HG02678 (cell line): Measurements from ENCODE around the gene DCP1B.
"Not testable (repeated sequence)": the region's sequence is repeated elsewhere in the genome, so short reads cannot be mapped to it uniquely, and the experiment has no call there.

Experiments used
- ATAC-seq: cut with Tn5 transposase; IDR thresholded peaks from one replicate; pipeline ENCODE4 v1.9.1; 2021; ENCODE audit warnings: mild to moderate bottlenecking, moderate library complexity; ENCODE audit not compliant: unreplicated experiment

The DCP1B gene

GRCh38 chr12:1978078-1978862 lies 26.0 kb downstream of the DCP1B start:
- ATAC-seq, result no peak

DNA sequence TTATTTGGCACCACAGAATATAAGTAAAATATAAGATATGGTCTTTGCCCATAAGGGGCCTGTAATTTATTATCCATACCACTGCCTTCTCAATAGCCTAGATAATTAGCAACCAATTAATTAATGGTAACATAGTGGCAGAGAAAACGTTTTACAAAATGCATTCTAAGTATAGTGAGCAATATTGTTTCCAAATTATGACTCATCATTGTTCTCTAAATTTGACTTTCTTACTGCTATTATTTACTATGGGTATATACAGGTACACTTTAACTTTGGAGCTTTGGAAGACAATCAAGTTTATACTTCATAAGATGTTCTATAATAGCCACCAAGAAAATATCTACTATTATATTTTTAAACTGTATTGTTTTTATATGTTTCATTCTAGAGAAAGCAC lies 26.7 kb downstream of the DCP1B start:
- ATAC-seq, result no peak

DNA sequence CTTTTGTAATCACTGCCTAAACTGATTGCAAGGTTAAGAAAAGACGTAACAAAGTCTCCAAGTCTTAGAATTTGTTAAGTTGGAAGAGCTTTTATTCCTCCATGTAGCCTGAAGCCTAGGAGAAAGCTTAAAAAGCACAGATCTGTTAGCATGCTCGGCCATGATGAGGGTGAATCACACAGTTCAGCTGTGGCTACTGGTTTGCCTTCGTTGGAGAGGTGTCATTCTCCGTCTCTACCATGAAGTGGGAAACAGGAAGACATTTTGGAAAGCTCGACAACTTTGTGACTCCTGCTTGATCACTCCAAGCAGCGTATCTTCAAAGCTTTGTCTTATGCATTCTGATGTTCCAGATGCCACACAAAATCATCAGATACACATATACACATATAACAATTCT lies 27.1 kb downstream of the DCP1B start:
- no peak for ATAC-seq

DNA sequence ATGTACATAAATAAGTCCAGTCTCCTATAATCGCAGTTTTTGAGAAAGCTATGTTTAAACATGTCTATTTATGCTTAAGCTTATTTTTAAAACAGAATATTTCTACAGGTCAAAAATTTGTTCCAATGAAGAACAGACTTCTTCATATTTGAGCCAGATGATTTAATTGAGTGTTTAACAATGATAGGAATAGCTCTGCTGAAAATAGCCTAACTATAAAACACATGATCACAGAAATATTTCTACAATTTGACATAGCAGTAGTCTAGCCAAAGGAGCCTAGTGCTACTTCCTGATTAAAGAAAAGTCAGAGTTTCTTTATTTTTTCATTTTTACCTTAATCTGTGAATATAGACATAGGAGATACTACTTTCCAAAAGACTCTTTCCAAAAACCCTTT lies 29.4 kb downstream of the DCP1B start:
- no peak for ATAC-seq

DNA sequence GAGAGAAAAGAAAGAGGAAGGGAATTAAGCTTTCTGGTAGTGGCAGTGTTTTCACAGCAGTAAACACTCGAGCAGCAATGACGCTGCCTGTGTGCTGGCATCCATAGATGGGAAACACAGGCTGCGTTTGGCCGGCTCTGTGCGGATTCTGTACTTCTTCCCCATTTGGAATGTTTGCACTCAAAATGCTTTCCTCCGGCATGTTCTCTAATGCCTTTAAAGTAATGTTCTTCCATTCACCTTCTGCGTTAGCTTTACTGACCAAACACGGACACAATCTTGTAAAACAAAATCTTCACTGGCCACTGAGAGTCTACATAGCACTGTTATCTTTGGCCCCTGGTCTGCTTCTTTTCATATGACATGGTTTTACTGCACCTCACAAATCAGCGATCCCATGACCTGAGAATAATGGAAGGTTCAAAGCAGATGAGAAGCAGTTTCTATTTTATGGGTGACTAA lies 31.4 kb downstream of the DCP1B start:
- ATAC-seq, result no peak

DNA sequence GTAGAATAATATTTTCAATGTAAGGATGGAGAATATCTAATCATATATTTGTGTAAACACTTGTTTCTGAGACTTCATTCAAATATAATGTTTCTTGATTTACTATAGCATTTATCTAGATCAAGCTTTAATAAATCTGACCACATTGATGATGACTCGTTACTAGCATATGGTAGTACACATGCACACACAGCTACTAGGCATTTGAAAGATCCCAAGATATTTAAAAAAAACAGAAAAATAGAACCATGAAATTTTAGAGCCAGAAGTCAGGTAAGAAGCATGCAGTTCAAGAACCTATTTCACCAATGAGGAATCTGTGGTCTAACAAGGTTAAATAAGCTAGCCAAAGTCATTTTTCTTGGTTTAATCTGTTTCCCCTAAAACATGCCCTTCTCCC lies 32.0 kb downstream of the DCP1B start:
- ATAC-seq, result no peak

GRCh38 chr12:1970331-1970900 lies 33.8 kb downstream of the DCP1B start:
- ATAC-seq, result no peak

DNA sequence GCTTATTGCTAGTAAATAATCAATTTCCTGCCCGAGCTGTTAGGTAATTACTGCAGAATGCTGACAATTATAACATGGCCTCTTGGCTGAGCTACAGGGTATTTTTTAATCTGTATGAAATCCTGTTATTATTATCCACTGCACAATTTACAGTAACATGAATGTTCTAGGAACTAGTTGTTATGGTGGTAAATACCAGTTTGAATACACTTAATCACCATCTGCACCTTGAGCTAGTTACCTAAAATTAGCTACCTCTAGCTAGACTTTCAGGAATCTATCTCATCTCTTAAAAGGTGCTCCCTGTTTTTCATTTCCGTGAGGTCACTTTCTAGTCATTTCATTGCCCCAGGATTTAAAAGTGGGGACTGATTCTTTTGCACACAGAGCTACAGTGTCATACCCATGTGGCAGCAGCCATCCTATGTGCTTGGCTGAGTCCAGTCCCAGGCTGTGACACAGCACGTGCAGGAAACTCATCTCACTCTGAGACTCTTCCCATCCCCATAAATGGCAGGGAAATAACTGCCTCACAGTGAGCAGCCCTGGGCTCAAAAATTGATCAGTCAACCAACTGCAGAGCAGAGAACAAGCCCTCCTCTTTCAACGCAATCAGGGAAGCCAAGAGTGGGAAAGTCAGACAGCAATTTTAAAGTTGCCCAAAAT lies 37.6 kb downstream of the DCP1B start:
- no peak for ATAC-seq

DNA sequence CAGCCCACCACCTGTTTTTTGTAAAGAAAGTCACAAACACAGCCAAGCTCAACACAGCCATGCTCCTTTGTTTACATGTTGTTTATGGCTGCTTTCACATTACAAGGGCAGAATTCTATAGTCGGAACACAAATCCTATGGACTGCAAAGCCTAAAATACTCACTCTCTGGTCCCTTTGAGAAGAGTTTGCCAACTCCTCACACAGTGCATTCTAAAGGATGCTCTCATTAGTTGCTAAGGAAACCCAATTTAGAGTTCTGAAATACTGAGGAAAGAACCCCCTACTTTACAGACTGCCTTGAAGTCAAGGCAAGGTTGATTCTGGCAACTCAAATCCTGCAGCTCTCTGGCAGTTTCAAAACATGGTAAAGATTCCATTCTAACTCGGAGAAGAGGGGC lies 38.3 kb downstream of the DCP1B start:
- ATAC-seq, result no peak

- no peak for ATAC-seq
Measured at GRCh38 chr12:1962051-1963020, 41.9 kb downstream of the DCP1B start.

- ATAC-seq, result no peak
Measured at GRCh38 chr12:1956716-1957115, 47.5 kb downstream of the DCP1B start.

DNA sequence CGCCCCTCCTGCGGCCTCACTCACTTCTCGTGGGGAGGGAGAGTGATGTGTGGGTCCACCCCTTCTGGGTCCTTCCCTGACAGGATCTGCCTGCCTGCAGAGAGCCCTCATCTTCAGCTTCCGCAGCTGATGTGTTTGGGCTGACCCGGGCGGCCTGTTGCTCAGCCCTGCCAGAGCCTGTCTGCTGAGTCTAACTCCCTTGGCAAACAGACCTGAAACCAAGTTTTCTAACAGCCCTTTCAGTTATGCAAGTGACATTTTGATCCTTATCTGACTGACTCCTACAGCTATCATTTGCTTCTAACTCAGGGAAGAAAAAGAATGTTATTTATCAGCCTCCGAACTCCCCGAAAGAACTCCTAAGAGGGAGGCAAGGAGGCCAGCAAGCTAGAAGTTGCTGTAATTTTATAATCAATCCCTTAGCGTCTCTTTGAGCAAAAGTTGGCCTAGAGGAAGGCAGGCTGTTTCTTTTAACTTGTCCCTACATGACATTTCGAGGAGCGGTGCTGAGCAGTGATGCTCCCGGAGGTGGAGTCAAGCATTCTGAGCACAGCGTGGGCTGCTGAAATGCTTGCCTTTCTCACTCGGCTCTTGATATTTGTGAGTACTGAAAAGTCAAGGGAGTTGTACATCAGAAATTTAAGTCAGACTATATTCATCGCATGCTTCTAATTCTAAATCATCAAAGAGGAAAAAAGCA lies 54.3 kb downstream of the DCP1B start:
- ATAC-seq, result no peak

- ATAC-seq, result no peak
Measured at GRCh38 chr12:1948883-1949282, 55.4 kb downstream of the DCP1B start.

DNA sequence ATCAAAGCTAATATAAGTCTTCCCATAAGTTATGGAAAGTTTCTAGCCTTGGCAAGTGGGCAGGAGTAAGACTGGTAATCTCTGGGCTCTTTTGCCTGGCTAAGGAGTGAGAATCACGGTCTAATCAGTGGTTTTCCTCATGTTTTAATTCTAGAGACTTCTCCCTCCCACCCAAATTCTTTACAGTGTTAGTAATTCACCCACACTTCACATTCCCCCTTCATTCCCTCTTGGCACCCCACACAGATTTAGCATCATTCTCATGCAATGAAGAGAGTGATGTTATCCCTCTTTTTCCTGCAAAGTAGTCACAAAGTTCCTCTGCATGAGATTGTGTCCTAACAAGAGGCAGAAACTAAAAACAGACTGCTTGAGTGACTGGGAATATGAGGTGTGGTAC lies 57.2 kb downstream of the DCP1B start:
- no peak for ATAC-seq

GRCh38 chr12:1946296-1946695 lies 58.0 kb downstream of the DCP1B start:
- ATAC-seq, result no peak

DNA sequence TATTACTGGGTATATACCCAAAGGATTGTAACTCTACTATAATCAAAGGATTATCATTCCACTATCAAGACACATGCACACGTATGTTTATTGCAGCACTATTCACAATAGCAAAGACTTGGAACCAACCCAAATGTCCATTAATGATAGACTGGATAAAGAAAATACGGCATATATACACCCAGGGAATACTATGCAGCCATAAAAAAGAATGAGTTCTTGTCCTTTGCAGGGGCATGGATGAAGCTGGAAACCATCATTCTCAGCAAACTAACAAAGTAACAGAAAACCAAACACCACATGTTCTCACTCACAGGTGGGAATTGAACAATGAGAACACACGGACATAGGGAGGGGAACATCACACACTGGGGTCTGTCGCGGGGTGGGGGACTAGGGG lies 58.8 kb downstream of the DCP1B start:
- not testable (repeated sequence) for ATAC-seq

- ATAC-seq, result no peak
Measured at GRCh38 chr12:1939801-1940607, 64.3 kb downstream of the DCP1B start.

DNA sequence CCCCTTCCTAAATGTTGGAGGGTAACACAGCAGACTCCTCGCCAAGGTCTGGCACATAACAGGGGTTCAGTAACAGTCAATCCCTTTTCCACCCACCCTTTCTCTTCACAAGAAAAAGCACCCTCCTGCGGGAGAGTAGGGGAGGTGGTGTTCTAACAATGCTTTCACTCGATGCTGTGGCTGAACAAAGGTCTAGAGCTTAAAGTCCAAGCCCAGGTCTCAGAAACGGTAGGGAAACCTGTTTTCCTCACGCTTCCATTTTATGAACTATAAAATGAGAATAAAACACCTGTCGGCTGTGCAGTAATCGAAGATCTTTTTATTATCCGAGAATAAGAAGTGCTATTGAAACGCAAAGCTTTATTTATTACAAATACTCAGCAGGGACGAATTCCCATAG lies 64.9 kb downstream of the DCP1B start:
- no peak for ATAC-seq

DNA sequence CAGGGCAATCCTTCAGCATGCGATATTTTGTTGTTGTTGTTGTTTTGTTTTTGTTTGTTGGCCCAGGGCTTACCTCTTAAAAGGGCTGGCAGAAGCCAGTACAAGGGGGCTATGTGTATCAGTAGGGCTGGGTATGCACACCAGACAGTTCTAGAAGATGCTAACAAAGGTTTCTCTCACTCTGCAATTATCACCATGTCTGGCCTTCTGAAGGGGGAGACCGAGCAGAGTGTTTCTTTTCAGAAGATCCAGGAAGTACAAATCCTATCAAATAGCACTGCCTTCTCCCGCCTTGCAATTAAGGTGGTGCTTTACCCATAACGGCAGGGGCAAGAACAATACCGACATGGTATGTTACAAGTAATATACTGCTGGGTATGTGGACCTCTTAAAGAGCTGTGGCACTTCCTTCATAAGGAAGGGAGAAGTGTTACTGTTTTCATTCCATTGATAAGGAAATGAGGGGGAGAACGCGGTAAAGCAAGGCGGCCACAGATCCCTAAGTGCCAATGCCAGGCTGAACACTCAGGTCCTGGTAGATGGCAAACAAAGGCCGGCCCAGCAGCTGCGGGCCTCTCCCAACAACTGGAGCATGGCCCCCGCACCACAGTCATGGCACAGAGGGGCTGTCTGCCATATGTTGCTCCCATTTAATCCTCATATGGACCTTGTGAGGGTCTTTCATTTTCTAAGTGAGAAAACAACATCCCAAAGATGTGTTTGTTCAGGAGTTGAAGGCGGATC lies 66.6 kb downstream of the DCP1B start:
- no peak for ATAC-seq
